Breast epithelium (tissue), 3 donors: ENCODE data around the gene CNIH1.

Experiments used
- CTCF ChIP-seq, 3 donors: fragments of 450-650 bp; IDR thresholded peaks; one replicate each; pipeline ENCODE4 v1.5.1; 2016 to 2017; ENCODE audit warnings: antibody characterized with exemption in 3 of 3, mild to moderate bottlenecking in 3 of 3, moderate library complexity in 3 of 3
- POLR2A ChIP-seq: fragments of 450-650 bp; IDR thresholded peaks from one replicate; pipeline ENCODE4 v1.6.1; 2016; ENCODE audit warnings: antibody characterized with exemption, mild to moderate bottlenecking, moderate library complexity
- POLR2AphosphoS5 ChIP-seq, 3 donors: sonication (generic); formaldehyde crosslinking; IDR thresholded peaks; one replicate each; pipeline ENCODE4 v1.6.1; 2017; ENCODE audit warnings: antibody characterized with exemption in 3 of 3

GRCh38 chr14:54424479-54424901 lies 16.7 kb downstream of the CNIH1 start:
- TF ChIP-seq POLR2A (no peak), CTCF (IDR thresholded peaks at IDR 0.05) (no peak), POLR2AphosphoS5 (IDR thresholded peaks at IDR 0.05) (no peak)
